GM12875 (cell line): ENCODE results near the gene CCR8.
"Not testable (repeated sequence)": the region's sequence is repeated elsewhere in the genome, so short reads cannot be mapped to it uniquely, and the experiment has no call there.

Experiments
- H3K4me3 ChIP-seq: one replicate; pipeline ENCODE4 v1.5.1; 2011; ENCODE audit warnings: low read depth, low read length, control low read depth
- CTCF ChIP-seq: IDR thresholded peaks from 2 replicates; pipeline ENCODE4 v1.5.1; 2011; ENCODE audit warnings: low read depth, mild to moderate bottlenecking, control low read depth, inconsistent platforms, low read length, moderate library complexity, borderline replicate concordance; ENCODE audit not compliant: insufficient read depth

Gene CCR8

GRCh38 chr3:39350714-39351113 lies 21.2 kb downstream of the CCR8 start:
- TF ChIP-seq CTCF = no peak
- H3K4me3 ChIP-seq = no peak overlapping the region

- not testable (repeated sequence) for H3K4me3 ChIP-seq
These were observed 21.6 kb downstream of the CCR8 start for GRCh38 chr3:39351134-39351533.

GRCh38 chr3:39353168-39353927 lies 23.8 kb downstream of the CCR8 start:
- not testable (repeated sequence) for H3K4me3 ChIP-seq

- H3K4me3 ChIP-seq = no peak overlapping the region
- TF ChIP-seq CTCF = no peak
These were observed 28.8 kb downstream of the CCR8 start for GRCh38 chr3:39358333-39358732.

- TF ChIP-seq CTCF = no peak
- H3K4me3 ChIP-seq = peak overlapping the region; percentile 10
These were observed 31.9 kb downstream of the CCR8 start for GRCh38 chr3:39361252-39361927.

GRCh38 chr3:39362192-39362591 lies 32.7 kb downstream of the CCR8 start:
- no peak for TF ChIP-seq CTCF

GRCh38 chr3:39362812-39363211 lies 33.3 kb downstream of the CCR8 start:
- H3K4me3 ChIP-seq = no peak overlapping the region
- TF ChIP-seq CTCF = no peak

More at GRCh38 chr3:39362192-39362591, 32.7 kb downstream of the CCR8 start:
- H3K4me3 ChIP-seq = no peak overlapping the region

GRCh38 chr3:39370450-39370849 lies 40.9 kb downstream of the CCR8 start:
- H3K4me3 ChIP-seq = not testable (repeated sequence)
